HepG2 (cell line): Measurements from ENCODE around the gene HOXC5. TPM values are rescaled to one million over a fixed set of nuclear protein-coding genes. Genes with fewer than 3 reads are reported as not detected.

Experiments used
- ATAC-seq: fragments of 200-7000 bp; cut with Tn5 transposase; 3 replicates; pipeline ENCODE4 v1.9.1; 2020; ENCODE audit warnings: mild to moderate bottlenecking, moderate library complexity
- BruUV-seq: library from RNA; stranded (reverse); fragments of 400-500 nt; replicated peaks from 2 replicates; lab custom pipeline; 2021; lab: Mats Ljungman, UMichigan
- CTCF ChIA-PET: fragments of 300-600 bp; formaldehyde crosslinking; extraction: SDS; loops from one replicate; lab custom pipeline; 2021; ENCODE audit warnings: low total read pairs, inconsistent platforms, low intra/inter-chr PET ratio; lab: Yijun Ruan, JAX
- POLR2A ChIA-PET: fragments of 350-600 bp; sonication (Branson Sonifier 250); formaldehyde crosslinking; loops from one replicate; lab custom pipeline; 2020; ENCODE audit warnings: antibody characterized with exemption, inconsistent platforms; lab: Yijun Ruan, JAX
- DNase-seq: peaks from one replicate; pipeline ENCODE4 v3.0.0-alpha.2; 2015; ENCODE audit warnings: low spot score
- FAIRE-seq: peaks from 3 replicates; lab custom pipeline; 2011; peaks lifted over from hg19 to GRCh38; lab: Jason Lieb, UNC
- H2AFZ ChIP-seq: one replicate; pipeline ENCODE4 v1.6.1; 2011; ENCODE audit warnings: low read length, inconsistent platforms
- H3K27ac ChIP-seq: fragments of 300-600 bp; 3 replicates; pipeline ENCODE4 v1.8.0; 2011; ENCODE audit warnings: mixed run types, mild to moderate bottlenecking, mixed read lengths, low read length, inconsistent platforms; ENCODE audit not compliant: insufficient read depth; ENCODE audit errors: extremely low read length
- H3K27me3 ChIP-seq, 2 experiments: fragments of 200-600 bp in 1 of 2; 2 replicates in 1 of 2; 3 replicates in 1 of 2; pipeline versions ENCODE4 v1.6.0 to v1.8.0; 2011; ENCODE audit warnings: low read length in 2 of 2, mild to moderate bottlenecking in 2 of 2, moderate library complexity in 2 of 2, inconsistent platforms in 1 of 2; ENCODE audit not compliant: insufficient read depth in 2 of 2, control insufficient read depth in 1 of 2
- H3K36me3 ChIP-seq, 2 experiments: fragments of 200-600 bp in 1 of 2; replicated peaks in 1 of 2; 2 replicates in 1 of 2; 3 replicates in 1 of 2; pipeline versions ENCODE4 v1.5.1 to v1.8.0; 2011; ENCODE audit warnings: low read length in 2 of 2, inconsistent platforms in 1 of 2; ENCODE audit not compliant: insufficient read depth in 2 of 2, control insufficient read depth in 1 of 2
- H3K4me1 ChIP-seq: 2 replicates; pipeline ENCODE4 v1.5.1; 2012; ENCODE audit warnings: low read length, inconsistent platforms; ENCODE audit not compliant: insufficient read depth
- H3K4me2 ChIP-seq: 2 replicates; pipeline ENCODE4 v1.6.0; 2011; ENCODE audit warnings: low read depth, low read length, inconsistent platforms
- H3K4me3 ChIP-seq, 3 experiments: fragments of 200-600 bp in 1 of 3; sonication (generic), shearing (Covaris generic) in 1 of 3; replicated peaks in 1 of 3; 2 replicates each; pipeline ENCODE4 v1.5.1; 2011 to 2016; ENCODE audit warnings: low read length in 3 of 3, inconsistent platforms in 2 of 3, low read depth in 2 of 3, mild to moderate bottlenecking in 2 of 3, control low read depth in 1 of 3, mixed read lengths in 1 of 3; ENCODE audit not compliant: insufficient read depth in 1 of 3
- H3K79me2 ChIP-seq: one replicate; pipeline ENCODE4 v1.6.1; 2011; ENCODE audit warnings: low read length, inconsistent platforms; ENCODE audit not compliant: insufficient read depth
- H3K9ac ChIP-seq: 2 replicates; pipeline ENCODE4 v1.6.0; 2011; ENCODE audit warnings: mild to moderate bottlenecking, low read depth, low read length, inconsistent platforms; ENCODE audit not compliant: insufficient read depth
- H3K9me3 ChIP-seq: 2 replicates; pipeline ENCODE4 v1.5.1; 2012; ENCODE audit warnings: mild to moderate bottlenecking, low read length
- H4K20me1 ChIP-seq: 2 replicates; pipeline ENCODE4 v1.6.0; 2011; ENCODE audit warnings: inconsistent platforms, mild to moderate bottlenecking, low read length, moderate library complexity; ENCODE audit not compliant: insufficient read depth
- ETV6 ChIP-seq: sonication (generic); formaldehyde crosslinking; conservative IDR thresholded peaks from 2 replicates; pipeline ENCODE4 v1.4.0; 2020; ENCODE audit warnings: missing genetic modification reagents
- FOXO1 ChIP-seq: sonication (generic); formaldehyde crosslinking; IDR thresholded peaks from 2 replicates; pipeline ENCODE4 v1.4.0; 2020; ENCODE audit warnings: missing genetic modification reagents
- GFI1 ChIP-seq: sonication (generic); formaldehyde crosslinking; IDR thresholded peaks from 2 replicates; pipeline ENCODE4 v1.5.0; 2020; ENCODE audit warnings: missing genetic modification reagents, mild to moderate bottlenecking, borderline replicate concordance
- HMGXB3 ChIP-seq: sonication (generic); formaldehyde crosslinking; IDR thresholded peaks from 2 replicates; pipeline ENCODE4 v1.4.0; 2020; ENCODE audit warnings: missing genetic modification reagents, borderline replicate concordance
- KDM1A ChIP-seq: IDR thresholded peaks from 2 replicates; pipeline ENCODE4 v1.6.1; 2016; ENCODE audit warnings: missing compliant biosample characterization
- PHF20 ChIP-seq: sonication (generic); formaldehyde crosslinking; IDR thresholded peaks from 2 replicates; pipeline ENCODE4 v1.5.0; 2020; ENCODE audit warnings: mild to moderate bottlenecking, missing genetic modification reagents
- RORA ChIP-seq: sonication (generic); formaldehyde crosslinking; IDR thresholded peaks from 2 replicates; pipeline ENCODE4 v1.5.0; 2020; ENCODE audit warnings: mild to moderate bottlenecking, missing genetic modification reagents, moderate library complexity
- STAG1 ChIP-seq: sonication (generic); formaldehyde crosslinking; IDR thresholded peaks from 2 replicates; pipeline ENCODE4 v1.4.0; 2020; ENCODE audit warnings: missing genetic modification reagents
- TARDBP ChIP-seq: sonication (generic); formaldehyde crosslinking; IDR thresholded peaks from 2 replicates; pipeline ENCODE4 v1.8.0; 2022; ENCODE audit warnings: mild to moderate bottlenecking, missing genetic modification reagents
- ZBTB44 ChIP-seq: sonication (generic); formaldehyde crosslinking; IDR thresholded peaks from 2 replicates; pipeline ENCODE4 v1.4.0; 2020; ENCODE audit warnings: missing genetic modification reagents
- ZFP36L1 ChIP-seq: sonication (generic); formaldehyde crosslinking; IDR thresholded peaks from 2 replicates; pipeline ENCODE4 v1.8.0; 2022; ENCODE audit warnings: mild to moderate bottlenecking, missing genetic modification reagents, moderate library complexity
- ZNF124 ChIP-seq: sonication (generic); formaldehyde crosslinking; IDR thresholded peaks from 2 replicates; pipeline ENCODE4 v1.4.0; 2020; ENCODE audit warnings: missing genetic modification reagents
- ZNF280B ChIP-seq: sonication (generic); formaldehyde crosslinking; IDR thresholded peaks from 2 replicates; pipeline ENCODE4 v1.5.0; 2020; ENCODE audit warnings: missing genetic modification reagents, mild to moderate bottlenecking, borderline replicate concordance
- ZNF547 ChIP-seq: sonication (generic); formaldehyde crosslinking; IDR thresholded peaks from 2 replicates; pipeline ENCODE4 v1.5.1; 2020; ENCODE audit warnings: mild to moderate bottlenecking, missing genetic modification reagents
- ZNF556 ChIP-seq: sonication (generic); formaldehyde crosslinking; IDR thresholded peaks from 2 replicates; pipeline ENCODE4 v1.4.0; 2020; ENCODE audit warnings: mild to moderate bottlenecking, missing genetic modification reagents, borderline replicate concordance
- ZSCAN20 ChIP-seq: sonication (generic); formaldehyde crosslinking; IDR thresholded peaks from 2 replicates; pipeline ENCODE4 v1.4.0; 2020; ENCODE audit warnings: missing genetic modification reagents, mild to moderate bottlenecking, borderline replicate concordance
- WGBS: methylation state at CpG from one replicate; pipeline ENCODE4 v1.1.6; 2017; ENCODE audit warnings: low lambda C conversion rate; 5-methylcytosine and 5-hydroxymethylcytosine counted together
- in situ Hi-C: cut with HindIII; loops from 2 replicates; pipeline ENCODE4 v1.10.0; 2017; ENCODE audit warnings: low pct_unique_long_range_greater_than_20kb; ENCODE audit not compliant: extremely low pct_ligation_motif_present
- intact Hi-C: fragments of 100-400 bp; cut with micrococcal nuclease; formaldehyde crosslinking; loops from one replicate; pipeline ENCODE4 v1.10.0; 2022; ENCODE audit not compliant: unreplicated experiment
- polyA plus RNA-seq, 8 experiments: library from polyadenylated mRNA; depleted of rRNA in 3 of 8; stranded (reverse) in 7 of 8; unstranded in 1 of 8; fragments of >200 nt; fragmentation: Illumina TruSeq in 4 of 8; extraction: Trizol in 4 of 8; gene quantifications; 2 replicates each; pipeline versions ENCODE4 v1.2.1 to v1.2.3, GENCODE V29; 2011 to 2016; ENCODE audit warnings: low read depth in 4 of 8, missing spikeins in 1 of 8, mixed read lengths in 1 of 8; ENCODE audit not compliant: insufficient read depth in 1 of 8
- total RNA-seq, 5 experiments: library from RNA; depleted of rRNA; stranded (reverse); fragments of >200 nt; fragmentation: Illumina TruSeq; extraction: Trizol; gene quantifications; 2 replicates each; pipeline ENCODE4 v1.2.3, GENCODE V29; 2016; ENCODE audit warnings: low read depth in 1 of 5

Gene HOXC5
- total and polyA plus RNA-seq, 2 of the 13 experiments (the other 11 are each of a cell fraction or from before 2014, with no cell fraction given), result not detected

- intact Hi-C loops (no loop called here), in situ Hi-C loops (loop anchor here (10.0 kb wide), 1 partner anchor 384 kb away; no protein-coding TSS in a partner anchor)
- WGBS, result 61% methylated on average over 24 of the region's 27 CpGs
- H4K20me1 ChIP-seq, result no peaks in the 10 kb centered on the region
- no peak overlapping the region for H3K4me3 ChIP-seq
- ChIA-PET POLR2A (no interaction called here), CTCF (no interaction called here)
- H3K9ac ChIP-seq, result no peak overlapping the region
- H3K36me3 ChIP-seq, result no peaks in the 10 kb centered on the region
- FAIRE-seq (no peak), DNase-seq (no peak), ATAC-seq (no peak)
- H2AFZ ChIP-seq, result no peak overlapping the region
- peaks cover 55% of the 10 kb centered on the region for H3K4me1 ChIP-seq
- H3K27me3 ChIP-seq, result peaks cover 10 to 39% of the 10 kb centered on the region in 2 experiments
- H3K27ac ChIP-seq, result no peak overlapping the region
- no peaks in the 10 kb centered on the region for H3K79me2 ChIP-seq
- no peak overlapping the region for H3K4me2 ChIP-seq
- BruUV-seq, result no TSS peak
- TF ChIP-seq ETV6 (no peak), PHF20 (CRISPR knock-in tag) (no peak), ZNF124 (CRISPR knock-in tag) (no peak), KDM1A (CRISPR knock-in tag) (no peak), HMGXB3 (CRISPR knock-in tag) (no peak), ZBTB44 (CRISPR knock-in tag) (no peak), ZFP36L1 (CRISPR knock-in tag) (no peak), ZNF556 (no peak), FOXO1 (no peak), RORA (CRISPR knock-in tag) (no peak), GFI1 (CRISPR knock-in tag) (no peak), ZSCAN20 (no peak), TARDBP (CRISPR knock-in tag) (no peak), ZNF547 (CRISPR knock-in tag) (no peak), ZNF280B (CRISPR knock-in tag) (no peak), STAG1 (CRISPR knock-in tag) (no peak)
- H3K9me3 ChIP-seq, result no peaks in the 10 kb centered on the region
Observed at GRCh38 chr12:53990311-53991076, 42.4 kb upstream of the HOXC5 start.
